ENCODE data around the gene CFAP100.

The CFAP100 gene

DNA sequence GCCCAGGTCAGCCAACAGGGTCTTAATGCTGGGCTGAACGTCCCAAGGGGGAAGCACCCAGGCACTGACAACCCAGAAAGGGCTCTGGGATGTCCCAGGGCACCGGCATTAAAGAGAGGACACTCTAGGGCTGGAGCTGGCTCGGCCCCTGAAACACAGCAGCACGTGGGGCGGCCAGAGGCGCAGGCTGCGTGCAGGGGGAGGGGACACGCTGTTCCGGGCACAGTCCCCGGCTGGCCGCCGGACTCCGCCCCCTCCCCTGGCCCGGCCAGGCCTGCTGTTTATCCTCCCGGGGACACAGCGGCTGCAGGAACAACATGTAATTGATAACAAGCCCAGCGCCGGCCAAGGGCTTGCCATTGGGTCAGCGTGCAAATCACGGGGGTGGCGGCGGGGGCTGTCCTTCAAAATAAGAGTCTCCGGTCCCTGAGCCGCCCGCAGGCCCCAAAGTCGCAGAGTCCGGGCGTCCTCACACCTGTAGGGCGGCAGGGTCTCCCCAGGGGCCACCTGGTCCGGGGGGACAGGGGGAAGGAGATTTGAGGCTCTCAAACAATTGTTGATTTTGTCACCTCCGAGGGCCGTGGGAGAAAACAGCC lies 38.8 kb upstream of the CFAP100 start:
- Histone ChIP-seq H2AK5ac (ENCODE audit: low read depth, low read length) (no peak overlapping the region), H3K4ac (ENCODE audit: low read length) (no peak overlapping the region), H3K79me1 (ENCODE audit: low read depth, low read length) (peaks cover 5% of the 10 kb centered on the region), H2BK5ac (ENCODE audit: low read length) (peak overlapping the region; percentile 76), H4K8ac (ENCODE audit: low read depth, low read length) (no peak overlapping the region), H4K91ac (ENCODE audit: low read depth, low read length, poor library complexity) (no peak overlapping the region), H2BK15ac (ENCODE audit: low read length) (peak overlapping the region; percentile 94), H3K27me3 (ENCODE audit: control insufficient read depth in 3 of 3, insufficient read depth in 3 of 3, low read depth in 1 of 3, low read length in 3 of 3) (peaks cover 0 to 25% (median 9%) of the 10 kb centered on the region in 3 experiments), H3K27ac (replicated peaks; ENCODE audit: low read length) (no peak overlapping the region), H3K18ac (ENCODE audit: low read length) (peak overlapping the region; percentile 94), H3K14ac (ENCODE audit: low read length) (no peak overlapping the region), H3K23ac (ENCODE audit: low read depth, low read length, poor library complexity) (peak overlapping the region; percentile 96), H3K4me1 (ENCODE audit: control insufficient read depth in 2 of 2, insufficient read depth in 1 of 2, low read depth in 1 of 2, low read length in 2 of 2) (peaks cover 13 to 14% of the 10 kb centered on the region in 2 donors), H3K9me3 (replicated peaks in 1 of 2; ENCODE audit: control insufficient read depth in 2 of 2, insufficient read depth in 1 of 2, low read depth in 1 of 2, low read length in 2 of 2) (peaks cover 4 to 13% of the 10 kb centered on the region in 2 donors), H2BK120ac (ENCODE audit: low read depth, low read length) (no peak overlapping the region), H2AFZ (ENCODE audit: low read length) (peak overlapping the region; percentile 90), H2BK12ac (ENCODE audit: low read length) (no peak overlapping the region), H3K4me2 (ENCODE audit: insufficient read depth, low read length, poor library complexity, severe bottlenecking) (peak overlapping the region; percentile 96), H3K4me3 (ENCODE audit: low read length in 2 of 2) (peak overlapping the region; percentile 67 to 90), H3K9ac (ENCODE audit: low read depth, low read length, poor library complexity) (peak overlapping the region; percentile 90), H3K36me3 (replicated peaks in 1 of 2; ENCODE audit: control insufficient read depth in 2 of 2, insufficient read depth in 2 of 2, low read length in 2 of 2) (peaks cover 0 to 4% of the 10 kb centered on the region in 2 donors)
- peak; percentile 77 for DNase-seq (ENCODE audit: low spot score)
- WGBS, 2 donors (ENCODE audit: extremely low coverage in 2 of 2, insufficient read length in 2 of 2, insufficient replicate concordance in 1 of 2) = no CpG with 5 or more reads among the region's 32 CpGs

DNA sequence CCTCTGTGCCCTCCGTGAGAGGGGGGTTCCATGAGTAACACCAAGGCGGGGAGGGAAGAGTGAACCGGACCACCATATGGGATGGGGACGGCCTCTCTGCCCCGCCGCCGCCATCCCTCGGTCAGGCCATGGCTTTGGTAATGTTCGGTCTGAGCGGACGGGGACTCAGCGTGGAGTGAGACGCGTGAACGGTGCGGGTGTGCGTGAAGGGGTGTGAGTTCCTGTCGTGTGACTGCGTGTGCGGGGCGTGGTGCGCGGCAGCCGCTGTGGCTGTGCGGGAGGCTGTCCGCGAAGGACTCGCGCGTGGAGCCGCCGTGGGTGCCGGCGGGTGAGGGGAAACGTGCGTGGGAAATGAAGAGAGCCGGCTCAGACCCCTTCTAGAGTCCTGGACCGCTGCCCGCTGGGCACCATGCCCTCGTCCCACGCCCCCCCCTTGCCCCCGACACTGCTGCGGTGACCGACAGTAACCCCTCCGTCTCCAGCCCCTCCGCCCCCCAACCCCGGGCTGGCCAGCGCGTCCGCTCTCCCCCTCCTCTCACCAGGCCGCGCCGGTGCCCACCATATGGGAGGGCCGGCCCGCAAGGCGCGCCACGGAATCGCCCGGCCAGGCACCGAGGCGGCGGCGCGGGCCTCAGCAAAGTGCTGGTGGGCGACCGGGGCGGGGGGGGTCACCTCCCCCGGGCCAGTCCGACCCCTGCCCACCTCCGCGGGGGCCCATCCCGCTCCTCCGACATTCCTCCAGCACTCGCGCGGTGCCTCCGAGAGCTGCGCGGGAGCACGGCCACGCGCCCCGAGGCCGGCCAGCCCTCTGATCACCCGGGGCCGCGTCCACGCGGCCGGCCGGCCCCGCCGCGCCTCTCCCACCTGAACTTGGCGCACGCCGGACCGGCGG lies 38.1 kb upstream of the CFAP100 start:
- peaks cover 0 to 25% (median 9%) of the 10 kb centered on the region in 3 experiments for H3K27me3 ChIP-seq (ENCODE audit: control insufficient read depth in 3 of 3, insufficient read depth in 3 of 3, low read depth in 1 of 3, low read length in 3 of 3)
- peak; percentile 24 for DNase-seq (ENCODE audit: low spot score)

DNA sequence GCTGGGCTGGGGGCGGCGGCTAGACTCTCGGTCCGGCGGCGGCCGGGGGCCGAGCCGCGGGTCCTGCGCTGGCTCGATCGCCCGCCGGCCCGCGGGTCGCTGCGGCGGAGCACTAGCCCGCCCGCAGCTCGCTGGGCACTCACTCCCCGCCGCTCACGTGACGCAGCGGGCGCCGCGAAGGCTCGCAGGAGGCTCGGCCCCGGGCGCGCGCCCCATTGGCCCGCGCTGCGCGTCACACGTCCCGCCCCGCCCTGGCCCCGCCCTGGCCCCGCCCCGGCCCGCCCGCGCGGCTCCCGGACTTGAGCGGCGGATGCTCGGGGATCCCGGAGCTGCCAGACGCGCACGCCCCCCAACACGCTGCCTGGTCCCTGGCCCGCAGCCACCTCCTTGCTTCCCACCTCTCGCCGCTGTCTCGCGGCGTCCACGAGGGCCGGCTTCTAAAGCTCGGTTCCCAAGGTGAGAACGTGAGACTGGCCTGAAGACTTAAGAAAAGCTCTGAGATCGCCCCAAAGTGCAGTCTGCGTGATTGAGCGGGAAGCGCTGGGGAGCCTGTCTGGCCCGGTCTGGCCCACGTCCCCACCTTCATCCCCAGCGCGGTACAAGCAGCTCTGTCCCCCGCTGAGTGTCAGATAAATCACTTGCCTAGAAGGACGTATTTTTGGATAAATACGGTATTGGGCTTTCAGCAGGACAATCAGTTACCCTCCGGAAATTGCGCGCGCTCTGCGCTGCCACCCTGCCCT lies 37.2 kb upstream of the CFAP100 start, which contains the start of gene KLF15:
KLF15 (minus strand) TSS at position 114 of the 743 bp plus-strand sequence. CDS start 4,486 bp downstream, outside the sequence.
- Histone ChIP-seq H3K27me3 (ENCODE audit: control insufficient read depth in 3 of 3, insufficient read depth in 3 of 3, low read depth in 1 of 3, low read length in 3 of 3) (peaks cover 0 to 29% (median 9%) of the 10 kb centered on the region in 3 experiments), H3K23ac (ENCODE audit: low read depth, low read length, poor library complexity) (peak within 1 kb of the TSS; percentile 96), H2BK120ac (ENCODE audit: low read depth, low read length) (peak within 1 kb of the TSS; percentile 26), H2BK12ac (ENCODE audit: low read length) (no peak within 1 kb of the TSS), H3K27ac (replicated peaks; ENCODE audit: low read length) (no peak within 1 kb of the TSS), H4K91ac (ENCODE audit: low read depth, low read length, poor library complexity) (peak within 1 kb of the TSS; percentile 75), H3K14ac (ENCODE audit: low read length) (peak within 1 kb of the TSS; percentile 95), H3K18ac (ENCODE audit: low read length) (peak within 1 kb of the TSS; percentile 97), H3K9ac (ENCODE audit: low read depth, low read length, poor library complexity) (peak within 1 kb of the TSS; percentile 90), H2BK15ac (ENCODE audit: low read length) (peak within 1 kb of the TSS; percentile 94), H2BK5ac (ENCODE audit: low read length) (no peak within 1 kb of the TSS), H3K4me2 (ENCODE audit: insufficient read depth, low read length, poor library complexity, severe bottlenecking) (peak within 1 kb of the TSS; percentile 100), H3K4me3 (ENCODE audit: low read length in 2 of 2) (peak within 1 kb of the TSS; percentile 67 to 92), H3K79me1 (ENCODE audit: low read depth, low read length) (peaks cover 5% of the 10 kb centered on the region), H3K4ac (ENCODE audit: low read length) (peak within 1 kb of the TSS; percentile 87), H4K8ac (ENCODE audit: low read depth, low read length) (peak within 1 kb of the TSS; percentile 6), H2AFZ (ENCODE audit: low read length) (peak within 1 kb of the TSS; percentile 99), H3K9me3 (replicated peaks in 1 of 2; ENCODE audit: control insufficient read depth in 2 of 2, insufficient read depth in 1 of 2, low read depth in 1 of 2, low read length in 2 of 2) (peaks cover 4 to 13% of the 10 kb centered on the region in 2 donors), H2AK5ac (ENCODE audit: low read depth, low read length) (peak within 1 kb of the TSS; percentile 49), H3K36me3 (replicated peaks in 1 of 2; ENCODE audit: control insufficient read depth in 2 of 2, insufficient read depth in 2 of 2, low read length in 2 of 2) (no peaks in the 10 kb centered on the region), H3K4me1 (ENCODE audit: control insufficient read depth in 2 of 2, insufficient read depth in 1 of 2, low read depth in 1 of 2, low read length in 2 of 2) (peaks cover 13 to 14% of the 10 kb centered on the region in 2 donors)
- WGBS, 2 donors (ENCODE audit: extremely low coverage in 2 of 2, insufficient read length in 2 of 2, insufficient replicate concordance in 1 of 2) = no CpG with 5 or more reads among the region's 86 CpGs
- peak; percentile 84 for DNase-seq (ENCODE audit: low spot score)

More for the DNA sequence above, 38.1 kb upstream of the CFAP100 start:
- peaks cover 4 to 13% of the 10 kb centered on the region in 2 donors for H3K9me3 ChIP-seq (replicated peaks in 1 of 2; ENCODE audit: control insufficient read depth in 2 of 2, insufficient read depth in 1 of 2, low read depth in 1 of 2, low read length in 2 of 2)
- H2AFZ ChIP-seq (ENCODE audit: low read length) = peak overlapping the region; percentile 90
- no peaks in the 10 kb centered on the region for H3K36me3 ChIP-seq (replicated peaks in 1 of 2; ENCODE audit: control insufficient read depth in 2 of 2, insufficient read depth in 2 of 2, low read length in 2 of 2)
- H2BK5ac ChIP-seq (ENCODE audit: low read length) = no peak overlapping the region
- H2BK15ac ChIP-seq (ENCODE audit: low read length) = peak overlapping the region; percentile 94
- peak overlapping the region; percentile 49 for H2AK5ac ChIP-seq (ENCODE audit: low read depth, low read length)
- peak overlapping the region; percentile 67 to 90 for H3K4me3 ChIP-seq (ENCODE audit: low read length in 2 of 2)
- no peak overlapping the region for H3K27ac ChIP-seq (replicated peaks; ENCODE audit: low read length)
- peak overlapping the region; percentile 6 for H4K8ac ChIP-seq (ENCODE audit: low read depth, low read length)
- no peak overlapping the region for H2BK12ac ChIP-seq (ENCODE audit: low read length)
- H3K23ac ChIP-seq (ENCODE audit: low read depth, low read length, poor library complexity) = peak overlapping the region; percentile 96
- peak overlapping the region; percentile 26 for H2BK120ac ChIP-seq (ENCODE audit: low read depth, low read length)
- peaks cover 5% of the 10 kb centered on the region for H3K79me1 ChIP-seq (ENCODE audit: low read depth, low read length)
- H3K9ac ChIP-seq (ENCODE audit: low read depth, low read length, poor library complexity) = peak overlapping the region; percentile 90
- no CpG with 5 or more reads among the region's 100 CpGs for WGBS, 2 donors (ENCODE audit: extremely low coverage in 2 of 2, insufficient read length in 2 of 2, insufficient replicate concordance in 1 of 2)
- peaks cover 13 to 14% of the 10 kb centered on the region in 2 donors for H3K4me1 ChIP-seq (ENCODE audit: control insufficient read depth in 2 of 2, insufficient read depth in 1 of 2, low read depth in 1 of 2, low read length in 2 of 2)
- peak overlapping the region; percentile 75 for H4K91ac ChIP-seq (ENCODE audit: low read depth, low read length, poor library complexity)
- peak overlapping the region; percentile 94 for H3K18ac ChIP-seq (ENCODE audit: low read length)
- H3K4ac ChIP-seq (ENCODE audit: low read length) = peak overlapping the region; percentile 87
- H3K4me2 ChIP-seq (ENCODE audit: insufficient read depth, low read length, poor library complexity, severe bottlenecking) = peak overlapping the region; percentile 96
- H3K14ac ChIP-seq (ENCODE audit: low read length) = peak overlapping the region; percentile 95
